ENCODE measurements around the gene ST6GALNAC3. TPM values are rescaled to one million over a fixed set of nuclear protein-coding genes. Genes with fewer than 3 reads are reported as not detected.
"Not testable (repeated sequence)": the region's sequence is repeated elsewhere in the genome, so short reads cannot be mapped to it uniquely, and the experiment has no call there.

The ST6GALNAC3 gene
- total RNA-seq, 1 donor from 2014 or later: 3.9 TPM

- intact Hi-C loops (cut with DNase I); ATAC-seq; DNase-seq (ENCODE audit: missing footprints): not testable (repeated sequence)
These were observed 22.5 kb downstream of the ST6GALNAC3 start for GRCh38 chr1:76097064-76097463.

DNA sequence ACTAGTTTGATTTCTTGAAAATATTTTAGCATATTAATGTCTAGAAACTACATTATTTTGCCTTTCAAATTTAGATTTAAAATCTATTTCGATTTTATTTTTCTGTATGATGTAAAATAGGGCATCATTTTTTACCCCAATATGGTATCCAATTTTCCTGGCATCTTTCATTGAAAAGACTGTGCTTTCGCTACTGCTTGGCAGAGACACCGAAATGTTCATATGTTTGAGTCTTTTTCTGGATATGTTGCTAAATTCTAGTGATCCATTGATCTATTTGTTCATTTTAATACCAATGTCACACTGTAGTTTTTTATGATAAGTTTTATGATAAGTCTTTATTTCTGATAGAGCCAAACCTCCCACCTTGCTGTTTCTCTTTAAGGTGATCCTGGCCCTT lies 24.3 kb downstream of the ST6GALNAC3 start:
- intact Hi-C loops (cut with DNase I): no loop called here
- ATAC-seq: no peak
- DNase-seq (ENCODE audit: missing footprints): no peak

- DNase-seq (ENCODE audit: missing footprints) (no peak), ATAC-seq (no peak)
- intact Hi-C loops (cut with DNase I): no loop called here
These were observed 27.0 kb downstream of the ST6GALNAC3 start for GRCh38 chr1:76101548-76101947.

GRCh38 chr1:76102046-76102445 lies 27.5 kb downstream of the ST6GALNAC3 start:
- intact Hi-C loops (cut with DNase I): no loop called here
- ATAC-seq: no peak
- no peak for DNase-seq (ENCODE audit: missing footprints)

DNA sequence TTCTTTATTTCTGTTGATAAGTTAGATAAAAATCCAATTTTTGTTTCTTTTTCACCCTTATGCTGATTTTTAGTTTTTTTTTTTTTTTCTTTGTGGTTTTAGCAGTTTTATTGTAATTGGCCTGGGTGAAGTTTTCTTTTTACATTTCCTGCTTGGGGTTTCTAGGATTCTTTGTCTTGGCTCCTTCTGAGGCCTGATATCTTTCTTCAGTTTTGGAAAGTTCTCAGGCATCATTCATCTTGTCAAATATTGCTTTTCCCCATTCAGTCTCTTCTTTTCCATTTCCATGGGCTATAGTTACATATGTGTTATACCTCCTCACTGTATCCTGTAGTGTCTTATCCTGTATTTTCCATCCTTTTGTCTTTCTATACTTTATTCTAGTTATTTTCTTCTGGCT lies 28.5 kb downstream of the ST6GALNAC3 start:
- no peak for ATAC-seq
- no peak for DNase-seq (ENCODE audit: missing footprints)
- intact Hi-C loops (cut with DNase I): no loop called here

GRCh38 chr1:76105372-76105771 lies 30.8 kb downstream of the ST6GALNAC3 start:
- DNase-seq (ENCODE audit: missing footprints): no peak
- ATAC-seq: no peak
- intact Hi-C loops (cut with DNase I): no loop called here

- intact Hi-C loops (cut with DNase I): no loop called here
- DNase-seq (ENCODE audit: missing footprints) (no peak), ATAC-seq (no peak)
These were observed 31.7 kb downstream of the ST6GALNAC3 start for GRCh38 chr1:76106251-76106650.

DNA sequence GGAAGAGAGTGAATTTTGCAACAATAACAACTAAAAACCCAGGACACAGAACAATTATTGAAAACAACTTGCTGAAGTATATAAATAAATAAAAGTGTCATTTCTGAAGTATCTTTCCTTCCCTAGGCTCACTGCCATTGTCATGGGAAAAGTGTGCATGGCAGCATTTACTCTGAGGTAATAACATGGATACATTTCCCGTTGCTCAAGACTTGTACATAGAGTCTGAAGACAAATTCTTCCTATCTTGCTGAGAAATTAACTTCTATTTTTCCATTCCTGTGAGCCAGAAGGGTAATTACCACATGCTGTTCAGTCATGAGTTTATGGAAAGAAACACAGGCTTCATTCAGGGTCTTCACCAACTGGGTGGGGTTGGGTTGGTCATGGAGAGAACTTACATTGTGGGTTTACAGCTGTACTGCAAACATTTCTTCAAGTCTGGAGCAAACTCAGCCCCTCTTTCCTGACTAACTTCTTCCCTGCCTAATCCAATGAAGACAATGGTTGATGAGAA lies 32.2 kb downstream of the ST6GALNAC3 start:
- intact Hi-C loops (cut with DNase I): no loop called here
- DNase-seq (ENCODE audit: missing footprints) (no peak), ATAC-seq (no peak)

DNA sequence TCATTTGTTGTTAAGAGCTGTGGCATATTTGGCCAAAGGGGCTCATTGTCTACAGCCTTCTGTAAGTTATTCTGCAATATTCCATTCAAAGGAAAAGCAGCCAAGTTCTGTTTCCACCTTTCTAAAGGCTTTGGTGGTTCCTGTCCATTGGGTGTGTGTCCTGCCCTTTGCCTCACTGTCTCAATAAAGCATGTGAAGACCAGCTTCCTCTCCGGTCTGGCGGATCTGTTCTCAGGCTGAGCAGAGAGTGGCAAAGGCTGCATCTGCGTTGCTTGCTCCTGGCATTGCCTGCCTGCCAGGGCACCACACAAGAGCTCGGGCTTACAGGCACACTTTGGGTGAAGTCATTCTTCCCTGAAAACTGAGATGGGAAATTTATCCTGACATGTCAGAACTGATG lies 34.9 kb downstream of the ST6GALNAC3 start:
- intact Hi-C loops (cut with DNase I): no loop called here
- ATAC-seq (no peak), DNase-seq (ENCODE audit: missing footprints) (no peak)

DNA sequence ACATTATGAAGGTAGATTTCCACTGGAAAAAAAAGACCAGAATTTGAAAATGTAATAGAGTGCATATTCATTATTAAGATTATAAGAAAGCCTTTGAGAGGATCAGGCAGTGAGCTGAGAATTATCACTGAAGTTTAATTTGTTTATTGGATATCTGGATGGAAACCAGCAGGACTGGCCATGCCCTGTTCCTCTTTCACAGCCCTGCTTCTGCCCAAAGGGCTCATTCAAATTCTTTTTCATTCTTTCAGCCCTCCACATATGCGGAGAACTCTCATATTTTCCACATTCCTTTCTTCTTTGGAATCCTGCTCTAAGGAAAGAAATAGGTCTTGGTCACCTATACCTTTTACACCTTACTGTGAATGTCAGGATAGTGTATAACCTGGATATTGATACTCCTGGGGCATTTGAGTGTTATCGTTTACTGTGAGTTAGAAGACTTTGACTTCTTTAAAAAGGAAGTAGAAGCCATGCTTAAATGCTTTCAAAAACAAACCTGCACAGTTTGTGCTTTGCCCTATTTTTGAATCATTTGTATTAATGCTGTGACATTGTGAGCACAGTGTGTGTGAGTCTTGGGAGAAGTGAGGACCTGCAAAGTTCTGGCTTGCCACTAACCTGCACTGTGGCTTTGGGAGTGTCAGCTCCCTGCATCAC lies 35.5 kb downstream of the ST6GALNAC3 start:
- intact Hi-C loops (cut with DNase I): no loop called here
- no peak for DNase-seq (ENCODE audit: missing footprints)
- ATAC-seq: no peak

- ATAC-seq: no peak
- intact Hi-C loops (cut with DNase I): no loop called here
- no peak for DNase-seq (ENCODE audit: missing footprints)
These were observed 36.1 kb downstream of the ST6GALNAC3 start for GRCh38 chr1:76110666-76111065.

GRCh38 chr1:76112321-76112720 lies 37.8 kb downstream of the ST6GALNAC3 start:
- ATAC-seq; DNase-seq (ENCODE audit: missing footprints); intact Hi-C loops (cut with DNase I): not testable (repeated sequence)

GRCh38 chr1:76113446-76113845 lies 38.9 kb downstream of the ST6GALNAC3 start:
- intact Hi-C loops (cut with DNase I): no loop called here
- ATAC-seq (no peak), DNase-seq (ENCODE audit: missing footprints) (no peak)

GRCh38 chr1:76115171-76115570 lies 40.6 kb downstream of the ST6GALNAC3 start:
- intact Hi-C loops (cut with DNase I): no loop called here
- no peak for ATAC-seq
- DNase-seq (ENCODE audit: missing footprints): no peak

GRCh38 chr1:76121850-76122249 lies 47.3 kb downstream of the ST6GALNAC3 start:
- intact Hi-C loops (cut with DNase I): no loop called here
- ATAC-seq (peak; percentile 93), DNase-seq (ENCODE audit: missing footprints) (no peak)

DNA sequence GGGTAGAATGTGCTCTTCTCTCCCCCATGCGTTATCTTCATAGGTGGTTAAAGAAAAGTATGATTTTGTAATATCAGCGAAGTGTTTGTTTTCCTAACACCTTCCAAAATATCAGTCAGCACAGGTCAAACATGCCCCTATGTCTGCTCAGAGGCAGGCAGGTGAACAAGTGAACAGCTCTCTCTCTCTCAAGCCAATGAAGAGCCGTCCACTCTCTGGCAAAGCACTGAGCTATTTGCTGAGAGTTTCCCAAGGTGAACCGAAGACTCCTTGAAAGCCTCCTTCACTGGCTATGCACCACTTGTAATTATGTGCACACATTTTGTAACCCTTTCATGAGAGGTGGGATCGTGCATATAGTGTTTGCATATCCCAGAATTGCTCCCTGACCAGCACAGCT lies 47.7 kb downstream of the ST6GALNAC3 start:
- DNase-seq (ENCODE audit: missing footprints): no peak
- no peak for ATAC-seq
- intact Hi-C loops (cut with DNase I): no loop called here

DNA sequence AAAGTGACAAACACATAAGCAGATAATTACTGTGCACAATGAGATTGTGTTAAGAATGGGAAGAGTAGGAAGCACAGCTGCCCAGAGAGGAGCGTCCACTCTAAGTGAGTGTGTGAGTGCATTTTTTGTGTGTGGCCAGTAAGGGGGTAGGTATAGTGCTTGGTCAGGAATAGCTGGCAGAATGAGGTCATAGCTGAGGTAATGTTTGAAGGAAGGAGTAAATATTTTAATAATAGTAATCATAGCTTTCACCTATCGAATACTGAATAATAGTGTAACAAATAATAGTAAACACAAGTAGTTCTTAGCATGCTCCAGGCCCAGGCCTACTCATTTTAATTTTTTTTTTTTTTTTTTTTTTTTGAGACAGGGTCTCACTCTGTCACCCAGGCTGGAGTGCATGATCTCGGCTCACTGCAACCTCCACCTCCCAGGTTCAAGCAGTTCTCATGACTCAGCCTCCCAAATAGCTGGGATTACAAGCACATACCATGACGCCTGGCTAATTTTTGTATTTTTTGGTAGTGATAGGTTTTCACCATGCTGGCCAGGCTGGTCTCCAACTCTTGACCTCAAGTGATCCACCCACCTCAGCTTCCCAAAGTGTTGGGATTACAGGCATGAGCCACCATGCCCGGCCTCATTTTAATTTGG lies 49.0 kb downstream of the ST6GALNAC3 start:
- intact Hi-C loops (cut with DNase I); ATAC-seq; DNase-seq (ENCODE audit: missing footprints): not testable (repeated sequence)

DNA sequence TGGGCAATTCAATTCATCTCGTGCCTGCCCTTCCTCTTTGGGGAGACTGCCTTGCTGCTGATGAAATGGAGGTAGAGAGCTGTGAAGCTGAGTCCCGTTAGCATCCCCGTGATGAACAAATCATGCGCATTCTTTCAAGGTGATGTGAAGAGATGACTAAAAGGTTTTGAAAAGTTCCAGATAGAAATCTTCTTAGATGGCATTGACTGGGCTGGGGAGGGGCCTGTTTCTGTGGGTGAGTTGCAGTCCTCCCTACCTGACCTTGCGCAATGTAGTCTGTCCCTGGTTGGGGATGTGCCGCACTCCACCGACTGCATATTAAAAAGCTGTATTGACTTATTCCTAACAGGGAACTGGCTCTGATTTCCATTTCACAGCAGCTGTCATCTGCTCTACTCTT lies 49.6 kb downstream of the ST6GALNAC3 start:
- no peak for DNase-seq (ENCODE audit: missing footprints)
- ATAC-seq: no peak
- intact Hi-C loops (cut with DNase I): no loop called here

DNA sequence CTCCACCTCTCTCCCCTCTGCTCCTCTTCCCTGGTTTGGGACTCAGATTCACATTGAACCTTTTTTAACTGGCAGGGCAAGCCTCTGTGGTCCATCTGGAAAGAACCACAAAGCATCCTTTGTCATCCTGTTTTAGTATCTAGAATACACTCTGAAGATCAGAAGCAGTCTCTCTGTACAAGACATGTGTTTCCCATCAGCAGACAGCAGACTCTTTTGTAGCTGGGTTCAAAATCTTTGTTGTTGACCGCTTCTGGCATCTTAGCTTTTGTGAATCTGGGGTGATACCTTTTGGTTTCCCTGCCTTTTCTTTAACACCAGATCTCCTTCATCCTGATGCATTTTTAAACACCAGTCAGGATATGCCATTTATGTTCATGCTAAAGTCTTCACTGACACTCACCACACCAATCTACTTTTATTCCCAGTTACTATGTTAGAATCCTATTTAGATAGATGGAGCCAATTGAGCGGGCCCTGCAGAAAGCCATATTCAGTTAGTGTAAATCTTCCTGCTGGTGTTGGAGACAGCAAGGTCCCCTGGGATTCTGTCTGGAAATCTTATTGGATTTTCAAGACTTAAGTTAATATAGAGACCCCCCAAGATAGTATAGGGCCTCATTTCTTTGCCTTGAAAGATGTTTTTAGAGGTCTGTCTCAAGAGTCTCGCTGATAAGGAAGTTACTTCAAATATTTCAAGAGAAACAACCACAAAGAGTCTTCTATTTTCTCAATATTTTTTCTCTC lies 51.1 kb downstream of the ST6GALNAC3 start:
- DNase-seq (ENCODE audit: missing footprints) (no peak), ATAC-seq (no peak)
- intact Hi-C loops (cut with DNase I): no loop called here

DNA sequence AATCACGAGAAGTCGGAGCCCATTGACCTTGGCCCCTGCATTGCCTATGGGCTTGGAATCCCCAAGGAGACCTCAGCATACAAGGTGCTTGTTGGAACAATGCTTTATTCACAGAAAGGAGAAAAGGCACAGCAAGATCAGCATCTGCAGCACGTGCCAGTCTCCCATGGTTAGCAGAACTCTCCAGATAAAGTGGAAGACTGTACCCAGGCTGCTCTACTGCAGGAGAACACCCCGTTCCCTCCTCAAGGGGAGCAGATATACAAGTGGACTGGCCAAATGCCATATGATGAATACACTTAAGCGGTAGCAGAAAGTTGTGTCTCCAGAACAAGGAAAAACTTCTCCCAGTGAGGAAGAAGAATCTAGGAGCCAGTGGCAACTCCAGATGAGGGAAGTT lies 53.5 kb downstream of the ST6GALNAC3 start:
- DNase-seq (ENCODE audit: missing footprints) (no peak), ATAC-seq (no peak)
- intact Hi-C loops (cut with DNase I): no loop called here
